AG10803 (cell line): ENCODE results near the gene OTUD7B.
A peak's percentile ranks its signal among the peaks of the same experiment; 100 is the strongest.
"Not testable (repeated sequence)": the region's sequence is repeated elsewhere in the genome, so short reads cannot be mapped to it uniquely, and the experiment has no call there.

Experiments used
- DNase-seq: peaks from one replicate; pipeline ENCODE4 v3.0.0; 2010; ENCODE audit warnings: low read depth
- H3K4me3 ChIP-seq: 2 replicates; pipeline ENCODE4 v1.5.1; 2011; ENCODE audit warnings: mild to moderate bottlenecking, low read length, control low read depth
- CTCF ChIP-seq: conservative IDR thresholded peaks from 2 replicates; pipeline ENCODE4 v1.5.1; 2011; ENCODE audit warnings: mild to moderate bottlenecking, low read length, control low read depth, inconsistent platforms

OTUD7B gene

GRCh38 chr1:149962039-149962647 lies 48.4 kb downstream of the OTUD7B start:
- DNase-seq: peak; percentile 87
- no peak overlapping the region for H3K4me3 ChIP-seq
- peak; percentile 81 for TF ChIP-seq CTCF

GRCh38 chr1:149957548-149957947 lies 53.0 kb downstream of the OTUD7B start:
- not testable (repeated sequence) for H3K4me3 ChIP-seq, DNase-seq

GRCh38 chr1:149949911-149950310 lies 60.6 kb downstream of the OTUD7B start:
- no peak for TF ChIP-seq CTCF
- no peak overlapping the region for H3K4me3 ChIP-seq
- DNase-seq: no peak

- no peak overlapping the region for H3K4me3 ChIP-seq
- DNase-seq: no peak
- TF ChIP-seq CTCF: no peak
These were observed 65.3 kb downstream of the OTUD7B start for GRCh38 chr1:149945206-149945605.

- no peak for TF ChIP-seq CTCF
- no peak for DNase-seq
- no peak overlapping the region for H3K4me3 ChIP-seq
These were observed 67.6 kb downstream of the OTUD7B start for GRCh38 chr1:149942885-149943284.

GRCh38 chr1:149942207-149942606 lies 68.3 kb downstream of the OTUD7B start:
- no peak for DNase-seq
- H3K4me3 ChIP-seq: no peak overlapping the region
- TF ChIP-seq CTCF: peak; percentile 35

- no peak for TF ChIP-seq CTCF
These were observed 70.1 kb downstream of the OTUD7B start for GRCh38 chr1:149940427-149940826.

GRCh38 chr1:149938668-149939003 lies 71.9 kb downstream of the OTUD7B start:
- DNase-seq: not testable (repeated sequence)
- H3K4me3 ChIP-seq: peak overlapping the region; percentile 45

More at GRCh38 chr1:149940427-149940826, 70.1 kb downstream of the OTUD7B start:
- H3K4me3 ChIP-seq: no peak overlapping the region
- no peak for DNase-seq
